HG02588 (cell line): ENCODE measurements around the gene LAMA2.

Experiments used
- ATAC-seq: cut with Tn5 transposase; IDR thresholded peaks from one replicate; pipeline ENCODE4 v1.9.1; 2021; ENCODE audit warnings: mild to moderate bottlenecking, moderate library complexity; ENCODE audit not compliant: unreplicated experiment

LAMA2 gene

DNA sequence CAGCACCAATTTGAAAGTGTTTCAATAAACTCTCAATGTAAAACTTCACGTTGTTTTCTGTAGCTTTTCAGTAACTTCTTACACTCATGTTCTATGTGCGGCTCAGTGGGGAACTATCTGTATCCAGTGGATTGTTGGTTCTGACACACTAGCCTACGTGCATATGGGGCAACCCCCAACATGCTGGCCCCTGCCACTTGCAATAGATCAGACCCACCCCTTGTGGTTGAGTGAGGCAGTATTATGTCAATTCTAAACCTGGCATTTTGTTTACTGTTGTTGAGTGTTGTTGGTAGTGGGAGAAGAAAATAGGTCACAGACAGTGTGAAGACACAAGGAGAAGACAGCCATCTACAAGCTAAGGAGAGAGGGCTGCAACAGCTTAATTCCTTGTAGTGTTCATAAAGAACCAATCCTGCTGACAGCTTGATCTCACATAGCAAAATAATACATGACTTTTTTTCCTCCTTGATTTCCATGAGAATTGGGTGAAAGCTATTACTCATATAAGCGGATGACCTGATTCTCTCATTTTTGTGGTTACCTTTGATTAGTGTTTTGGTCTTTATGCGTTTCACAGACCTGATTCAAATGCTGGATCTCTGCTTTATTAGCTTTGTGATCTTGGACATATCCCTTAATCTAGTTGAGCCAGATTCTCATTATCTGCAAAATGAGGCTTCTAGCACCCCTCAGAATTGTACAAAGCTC, 320.4 kb downstream of the LAMA2 start:
- ATAC-seq, result no peak

GRCh38 chr6:129206821-129207220, 323.9 kb downstream of the LAMA2 start:
- no peak for ATAC-seq

GRCh38 chr6:129207832-129208231, 324.9 kb downstream of the LAMA2 start:
- no peak for ATAC-seq

DNA sequence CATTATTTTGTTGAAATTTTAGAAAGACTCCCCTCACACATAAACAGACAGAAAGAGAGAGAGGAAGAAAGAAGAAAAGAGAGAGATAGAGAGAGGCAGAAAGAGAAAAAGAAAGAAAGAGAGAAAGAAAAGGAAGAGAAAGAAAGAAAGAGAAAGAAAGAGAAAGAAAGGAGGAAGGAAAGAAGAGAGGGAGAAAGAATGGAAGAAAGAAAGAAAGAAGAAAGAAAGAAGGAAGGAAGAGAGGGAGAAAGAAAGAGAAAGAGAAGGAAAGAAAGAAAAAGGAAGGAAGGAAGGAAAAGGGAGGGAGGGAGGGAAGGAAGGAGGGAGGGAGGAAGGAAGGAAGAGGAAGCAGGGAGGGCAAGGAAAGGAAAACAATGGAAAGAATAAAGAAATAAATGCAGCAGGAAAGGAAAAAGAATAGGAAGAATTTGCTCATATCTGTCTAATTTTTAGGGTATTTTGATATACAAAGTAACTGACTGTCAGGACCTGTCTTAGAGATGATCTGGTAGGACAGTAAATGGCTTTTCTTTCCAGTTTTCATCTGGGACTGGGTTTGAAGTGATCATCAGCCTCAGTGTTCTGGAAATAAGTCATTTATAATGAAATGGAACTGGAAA, 325.6 kb downstream of the LAMA2 start:
- ATAC-seq, result no peak

DNA sequence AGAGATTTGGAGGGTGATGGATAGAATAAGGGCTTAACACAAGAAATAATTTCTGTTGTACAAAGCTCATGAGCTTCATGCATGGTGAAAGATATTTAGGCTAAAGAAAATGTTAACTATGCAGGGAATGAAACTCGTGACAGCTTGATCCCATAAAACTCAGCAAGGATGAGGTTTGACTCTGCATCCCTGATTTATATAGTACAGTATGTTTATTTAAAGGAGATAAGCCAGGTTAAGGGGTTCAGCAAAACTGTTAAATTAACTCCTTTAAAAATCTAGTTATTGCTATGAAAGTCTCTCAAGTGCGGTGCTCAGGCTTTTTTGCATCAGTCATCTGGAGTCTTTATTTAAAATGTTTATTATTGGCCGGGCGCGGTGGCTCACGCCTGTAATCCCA, 326.4 kb downstream of the LAMA2 start:
- ATAC-seq, result no peak

DNA sequence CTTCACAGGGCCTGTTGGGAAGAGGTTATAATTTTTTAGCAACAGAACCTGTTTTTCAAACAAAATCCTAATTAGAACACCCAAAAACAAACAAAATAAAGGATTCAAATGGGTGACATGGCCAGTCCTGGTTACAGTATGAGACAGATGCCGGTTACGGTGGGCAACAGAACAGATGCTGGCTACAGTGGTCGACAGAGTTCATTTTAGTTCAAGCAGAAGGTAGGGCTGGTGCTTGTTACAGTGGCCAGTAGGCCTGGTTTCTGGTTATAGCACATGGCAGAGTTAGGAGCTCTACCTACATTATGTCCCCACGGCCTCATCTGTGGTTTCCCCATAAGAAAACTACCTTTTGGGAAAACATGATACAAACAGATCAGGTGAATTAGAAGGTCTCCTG, 327.7 kb downstream of the LAMA2 start:
- no peak for ATAC-seq

DNA sequence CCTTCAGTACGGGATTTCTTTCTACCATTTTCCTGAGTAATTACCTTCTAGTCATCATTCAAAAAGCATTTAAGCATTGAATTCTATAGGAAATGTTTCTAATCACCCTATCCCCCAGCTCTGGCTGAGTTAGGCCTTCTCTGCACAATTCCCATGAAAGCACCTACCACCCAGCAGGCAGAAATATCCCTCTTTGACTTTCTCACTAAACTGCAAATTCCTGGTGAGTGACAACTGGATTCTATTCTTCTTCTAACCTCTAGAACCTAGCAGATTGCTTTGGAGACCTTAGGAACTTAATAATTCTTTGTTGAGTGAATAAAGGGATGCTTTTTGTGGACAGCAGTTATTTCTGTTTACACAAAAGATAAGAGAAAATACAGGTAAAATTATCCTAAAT, 328.7 kb downstream of the LAMA2 start:
- ATAC-seq, result no peak

- no peak for ATAC-seq
Measured at GRCh38 chr6:129212081-129212480, 329.1 kb downstream of the LAMA2 start.

DNA sequence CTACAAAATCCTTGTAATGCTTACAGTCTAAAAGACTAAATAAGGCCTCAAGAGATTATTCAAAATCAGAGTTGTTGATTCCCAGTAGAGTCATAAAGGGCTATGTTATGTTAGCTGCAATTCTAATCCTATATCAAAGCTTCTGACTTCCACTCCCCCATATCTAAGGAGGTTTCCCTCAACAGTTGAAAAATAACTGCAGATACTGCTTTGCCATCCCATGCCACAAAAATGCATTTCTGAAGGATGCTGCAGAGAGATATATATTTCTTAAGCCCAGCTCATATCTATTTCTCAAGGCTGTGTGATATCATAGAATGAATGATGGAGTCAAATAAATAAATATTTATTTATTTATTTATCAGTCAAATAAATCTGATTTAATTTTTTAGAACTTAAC, 332.3 kb downstream of the LAMA2 start:
- ATAC-seq, result no peak

GRCh38 chr6:129215916-129216520, 333.1 kb downstream of the LAMA2 start:
- no peak for ATAC-seq

DNA sequence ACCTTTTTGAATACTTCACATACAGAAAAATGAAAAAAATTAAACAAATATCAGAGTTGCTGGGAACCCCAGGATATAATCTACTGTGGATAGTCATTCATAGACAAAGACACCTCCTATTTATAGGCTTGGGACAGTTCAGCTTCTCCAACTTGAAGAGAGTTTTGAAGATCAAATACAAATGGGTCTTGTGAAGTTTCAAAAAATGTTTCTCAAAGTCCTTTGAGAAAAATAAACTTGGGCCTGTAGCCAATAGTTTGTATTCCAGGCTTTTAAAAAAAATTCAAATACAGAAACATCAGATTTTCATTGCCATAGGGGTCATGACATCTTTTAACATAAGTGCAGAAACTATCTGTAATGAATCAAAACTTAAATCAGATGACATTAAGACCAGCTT, 334.8 kb downstream of the LAMA2 start:
- ATAC-seq, result no peak

DNA sequence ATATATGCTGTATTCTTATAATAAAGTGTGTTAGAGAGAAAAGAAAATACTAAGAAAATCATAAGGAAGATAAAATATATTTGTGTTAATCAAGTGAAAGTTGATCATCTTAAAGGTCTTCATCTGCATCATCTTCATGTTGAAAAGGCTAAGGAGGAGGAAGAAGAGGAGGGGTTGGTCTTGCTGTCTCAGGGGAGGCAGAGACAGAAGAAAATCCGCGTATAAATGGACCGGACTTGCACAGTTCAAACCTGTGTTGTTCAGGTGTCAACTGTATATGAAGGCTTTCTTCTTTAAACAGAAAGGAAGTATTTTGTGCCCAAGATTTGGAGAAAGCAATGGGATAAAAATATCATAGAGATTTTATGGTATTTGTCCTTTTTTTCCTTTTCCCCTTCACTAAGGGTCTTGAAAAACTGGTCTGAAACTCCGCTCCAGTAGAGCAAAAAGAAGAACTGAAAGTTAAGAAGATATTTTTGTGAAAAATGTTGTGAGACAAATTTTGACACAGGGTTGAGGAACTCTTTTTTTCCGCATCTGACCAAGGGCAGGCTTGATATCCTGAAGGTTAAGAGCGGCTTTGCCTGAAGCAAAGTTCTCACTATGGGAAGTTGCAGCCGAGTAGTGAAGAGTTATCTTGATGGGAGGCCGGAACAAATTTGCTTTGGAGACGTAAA, 350.7 kb downstream of the LAMA2 start:
- ATAC-seq, result peak; percentile 70

DNA sequence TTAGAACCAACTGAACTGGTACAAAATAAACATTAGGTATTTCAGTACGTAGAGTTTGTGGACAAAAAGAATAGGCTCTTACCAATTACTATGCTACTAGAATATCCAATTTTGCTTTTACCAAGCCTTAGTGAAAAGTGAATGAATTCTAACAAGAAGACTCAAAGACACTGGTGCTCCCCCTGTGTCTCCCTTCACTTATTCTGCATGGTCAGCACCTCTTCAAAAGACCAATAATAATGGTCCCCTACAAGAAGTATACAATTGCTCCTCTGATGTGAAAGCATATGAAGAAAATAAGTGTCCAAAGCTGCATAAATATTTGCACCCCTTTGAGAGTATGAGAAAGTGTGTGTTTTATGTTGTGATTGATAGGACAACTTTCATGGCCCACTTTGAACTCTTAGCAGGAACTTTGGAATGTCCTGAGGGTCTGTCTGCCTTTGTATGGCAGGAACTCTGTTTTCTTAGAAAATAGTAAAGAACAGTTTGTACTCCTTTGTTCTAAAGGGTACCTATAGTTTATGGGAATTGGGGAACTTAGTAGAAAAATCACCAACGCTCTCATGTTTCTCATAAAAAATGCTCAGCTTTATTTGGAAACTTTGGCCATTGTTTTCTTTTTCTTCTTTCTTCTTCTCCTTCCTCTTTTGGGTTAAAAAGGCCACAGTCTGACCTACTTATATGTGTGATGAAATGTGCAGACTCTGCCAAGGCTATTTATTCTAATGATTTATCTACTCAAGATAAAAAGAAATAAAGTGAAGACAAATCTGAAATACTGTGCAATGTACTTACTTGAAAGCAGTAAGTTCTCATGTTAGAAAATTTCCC, 352.4 kb downstream of the LAMA2 start:
- ATAC-seq, result no peak

DNA sequence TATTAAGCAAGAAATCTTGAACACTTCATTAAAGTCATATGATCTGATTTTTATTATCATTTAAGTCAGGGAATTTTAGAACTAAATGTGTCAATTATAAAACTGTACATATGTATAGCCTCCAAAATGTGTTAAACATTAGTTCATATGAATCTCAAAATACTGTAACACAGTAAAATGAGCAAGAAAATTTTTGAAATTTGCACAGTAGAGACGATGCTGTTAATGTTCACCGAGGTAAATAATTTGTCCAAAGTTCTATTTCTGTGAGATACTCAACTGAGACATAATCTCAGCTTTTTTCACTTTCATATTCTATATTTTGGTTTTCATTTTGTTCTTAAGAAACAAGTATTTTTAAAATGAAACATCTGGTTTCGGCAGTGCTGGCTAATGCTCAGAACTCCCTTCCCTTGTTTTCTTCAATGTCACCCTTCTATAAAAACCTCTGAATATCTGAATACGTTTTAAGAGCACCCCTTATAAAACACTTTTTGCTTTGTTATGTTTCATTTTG, 353.1 kb downstream of the LAMA2 start:
- peak; percentile 72 for ATAC-seq

GRCh38 chr6:129238991-129239390, 356.1 kb downstream of the LAMA2 start:
- ATAC-seq, result no peak

GRCh38 chr6:129239825-129240491, 357.0 kb downstream of the LAMA2 start:
- no peak for ATAC-seq

DNA sequence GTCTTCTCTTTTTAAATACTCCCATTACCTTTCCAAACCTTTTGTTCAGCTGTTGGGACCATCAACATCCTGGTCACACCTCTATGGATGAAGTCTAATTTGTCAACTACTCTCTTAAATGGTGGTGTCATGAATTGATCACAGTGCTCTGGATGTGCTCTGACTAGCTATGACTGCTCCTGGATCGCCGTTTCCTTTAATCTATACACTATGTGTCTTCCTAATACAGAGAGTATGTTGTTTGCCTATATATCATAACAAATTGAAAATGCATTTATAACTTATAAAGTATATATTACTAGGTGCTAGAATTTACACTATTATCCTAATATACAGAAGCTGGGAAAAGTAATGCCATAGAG, 357.5 kb downstream of the LAMA2 start:
- ATAC-seq, result no peak

DNA sequence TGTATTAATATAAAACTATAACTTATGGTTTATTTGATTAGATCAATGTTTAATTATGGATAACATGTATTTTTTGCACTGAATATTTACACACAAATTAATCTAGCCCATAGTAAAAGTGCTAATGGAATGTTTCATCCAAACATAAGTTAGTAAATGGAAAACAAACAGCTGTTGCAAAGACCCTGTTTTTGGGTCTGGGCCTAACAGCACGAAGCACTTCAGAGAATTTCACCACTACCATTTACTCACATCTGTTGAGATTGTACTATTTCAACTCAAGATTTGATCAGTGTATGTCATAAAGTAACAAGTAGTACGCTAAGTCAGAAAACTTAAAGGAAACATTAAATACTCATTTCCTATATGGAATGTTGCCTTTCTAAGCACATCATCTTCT, 359.6 kb downstream of the LAMA2 start:
- ATAC-seq, result no peak

DNA sequence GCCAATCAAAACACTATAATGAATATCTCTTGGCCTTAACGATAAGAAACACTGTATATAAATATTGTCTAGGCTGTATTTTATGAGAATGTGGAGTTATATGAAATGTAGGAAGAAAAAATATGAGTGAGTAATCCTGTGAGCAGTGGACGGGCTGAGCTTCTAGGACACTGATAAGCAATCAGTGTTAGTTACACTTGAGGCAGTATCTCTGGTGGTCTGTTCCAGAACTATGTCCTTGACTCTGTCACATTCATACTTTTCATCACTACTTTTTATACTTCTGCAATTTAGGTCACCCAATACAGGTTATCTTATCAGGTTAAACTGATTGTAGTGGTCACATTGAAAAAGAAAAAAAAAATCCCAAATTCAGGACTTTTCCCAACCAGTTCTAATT, 360.4 kb downstream of the LAMA2 start:
- ATAC-seq, result no peak

- ATAC-seq, result no peak
Measured at GRCh38 chr6:129248946-129249345, 366.0 kb downstream of the LAMA2 start.
